ENCODE measurements around the gene PEG3. TPM values are rescaled to one million over a fixed set of nuclear protein-coding genes. Genes with fewer than 3 reads are reported as not detected.

Gene PEG3
- total and polyA plus RNA-seq, 2 of the 8 experiments (the other 6 are each of a cell fraction or from before 2014, with no cell fraction given), result not detected

DNA sequence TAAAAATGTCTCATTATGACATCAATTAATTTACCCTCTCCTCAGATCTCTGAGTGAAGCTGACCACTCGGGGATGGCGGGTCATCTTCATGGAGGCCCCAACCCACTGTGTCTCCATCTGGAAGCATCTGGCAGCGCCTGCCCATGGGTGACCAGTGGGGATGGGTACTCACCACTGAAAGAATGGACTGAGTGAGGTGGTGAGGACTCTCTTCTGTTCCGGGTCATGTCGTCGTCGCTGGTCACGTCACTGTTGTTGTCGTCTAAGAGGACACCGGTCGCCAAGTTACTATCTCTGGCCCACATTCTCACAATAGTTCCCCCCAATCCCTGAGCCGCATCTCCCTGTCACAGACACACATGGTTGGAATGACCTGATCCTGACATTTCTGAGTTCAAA, 17.1 kb downstream of the PEG3 start:
- no peak overlapping the region for H2BK12ac ChIP-seq (ENCODE audit: low read depth, low read length)
- no peak overlapping the region for H3K9ac ChIP-seq (replicated peaks in 1 of 4; ENCODE audit: extremely low read depth in 1 of 4, low read depth in 3 of 4, low read length in 3 of 4)
- H3K9me3 ChIP-seq (ENCODE audit: insufficient read depth in 2 of 2, low read depth in 1 of 2, low read length in 1 of 2), result peaks cover 86 to 90% of the 10 kb centered on the region in 2 experiments
- H4K91ac ChIP-seq (replicated peaks; ENCODE audit: insufficient read length, low read length), result no peak overlapping the region
- H2AFZ ChIP-seq (ENCODE audit: low read length), result no peak overlapping the region
- H3K79me1 ChIP-seq (ENCODE audit: low read depth, low read length), result no peaks in the 10 kb centered on the region
- FAIRE-seq (no peak), DNase-seq (ENCODE audit: low read depth in 1 of 2, low spot score in 2 of 2) (no peak)
- ChIA-PET POLR2A (ENCODE audit: partially characterized antibody) (no interaction called here), CTCF (ENCODE audit: partially characterized antibody) (no interaction called here)
- H3K4me2 ChIP-seq (ENCODE audit: insufficient read depth in 1 of 2, low read depth in 2 of 2, low read length in 2 of 2), result no peak overlapping the region
- no peaks in the 10 kb centered on the region for H3K23me2 ChIP-seq (ENCODE audit: low read depth, low read length)
- no peak overlapping the region for H3K23ac ChIP-seq (ENCODE audit: insufficient read length)
- no peak overlapping the region for H2BK120ac ChIP-seq (replicated peaks; ENCODE audit: low read depth, low read length)
- no peak overlapping the region for H3K14ac ChIP-seq (ENCODE audit: insufficient read length)
- TF ChIP-seq YY1 (IDR thresholded peaks at IDR 0.05; ENCODE audit: low read depth, low read length) (no peak), SP1 (IDR thresholded peaks at IDR 0.05; ENCODE audit: low read depth, low read length) (no peak), BRCA1 (IDR thresholded peaks at IDR 0.05; ENCODE audit: low read depth, low read length) (no peak), PHF8 (conservative IDR thresholded peaks at IDR 0.05; ENCODE audit: low read depth, low read length) (no peak), TBP (IDR thresholded peaks at IDR 0.05; ENCODE audit: low read depth, low read length) (no peak), RFX5 (IDR thresholded peaks at IDR 0.05; ENCODE audit: borderline replicate concordance, low read depth, low read length) (no peak), TEAD4 (IDR thresholded peaks at IDR 0.05; ENCODE audit: low read depth, low read length) (no peak), GABPA (IDR thresholded peaks at IDR 0.05; ENCODE audit: borderline replicate concordance, insufficient read depth, low read length) (no peak), CREB1 (IDR thresholded peaks at IDR 0.05) (no peak), SP2 (IDR thresholded peaks at IDR 0.05; ENCODE audit: low read length) (no peak), ZNF274 (IDR thresholded peaks at IDR 0.05; ENCODE audit: borderline replicate concordance, extremely low read depth, low read length) (no peak), EZH2 (IDR thresholded peaks at IDR 0.05; ENCODE audit: low read depth, low read length, severe bottlenecking) (no peak), POLR2AphosphoS5 (IDR thresholded peaks at IDR 0.05; ENCODE audit: low read depth, low read length) (no peak), CHD2 (IDR thresholded peaks at IDR 0.05; ENCODE audit: low read length) (no peak), POLR2A (IDR thresholded peaks at IDR 0.05; ENCODE audit: control extremely low read depth in 1 of 2, low read depth in 2 of 2, low read length in 2 of 2) (no peak)
- TF ChIP-seq, protein P1, sequence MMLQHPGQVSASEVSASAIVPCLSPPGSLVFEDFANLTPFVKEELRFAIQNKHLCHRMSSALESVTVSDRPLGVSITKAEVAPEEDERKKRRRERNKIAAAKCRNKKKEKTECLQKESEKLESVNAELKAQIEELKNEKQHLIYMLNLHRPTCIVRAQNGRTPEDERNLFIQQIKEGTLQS (IDR thresholded peaks at IDR 0.05; ENCODE audit: insufficient read depth, low read depth, low read length), result no peak
- WGBS, 2 experiments (ENCODE audit: extremely low coverage in 1 of 2, insufficient coverage in 1 of 2, insufficient read length in 1 of 2, insufficient replicate concordance in 2 of 2, low coverage in 1 of 2, low lambda C conversion rate in 2 of 2, missing lambda C conversion rate in 1 of 2), result 85% methylated on average over 12 of the region's 12 CpGs; no CpG with 5 or more reads in 1 of the 2 experiments
- H4K20me1 ChIP-seq (replicated peaks in 1 of 2; ENCODE audit: control insufficient read depth in 1 of 2, insufficient read depth in 2 of 2, low read length in 2 of 2), result no peaks in the 10 kb centered on the region
- H3K27ac ChIP-seq (ENCODE audit: low read depth, low read length), result no peak overlapping the region
- H2BK15ac ChIP-seq (ENCODE audit: low read length), result no peak overlapping the region
- no peak overlapping the region for H2BK5ac ChIP-seq (ENCODE audit: low read depth, low read length)
- no peak overlapping the region for H3K4me3 ChIP-seq (ENCODE audit: extremely low read depth in 1 of 4, insufficient read depth in 2 of 4, low read depth in 3 of 4, low read length in 4 of 4)
- H3K27me3 ChIP-seq (replicated peaks in 1 of 4; ENCODE audit: control insufficient read depth in 3 of 4, extremely low read depth in 1 of 4, insufficient read depth in 3 of 4, low read length in 3 of 4), result no peaks in the 10 kb centered on the region
- no peak overlapping the region for H3K56ac ChIP-seq (replicated peaks; ENCODE audit: insufficient read length, low read depth, low read length)
- no peaks in the 10 kb centered on the region for H3K4me1 ChIP-seq (replicated peaks in 1 of 4; ENCODE audit: control insufficient read depth in 3 of 4, insufficient read depth in 4 of 4, low read length in 3 of 4)
- H3K18ac ChIP-seq (ENCODE audit: extremely low read depth, low read length), result no peak overlapping the region
- no peaks in the 10 kb centered on the region; a peak in 1 of 8 replicates for H3K36me3 ChIP-seq (ENCODE audit: control insufficient read depth in 2 of 4, insufficient read depth in 4 of 4, low read length in 3 of 4)
- no peak overlapping the region for H2AK5ac ChIP-seq (ENCODE audit: low read depth, low read length)
- H4K8ac ChIP-seq (ENCODE audit: extremely low read depth, insufficient read depth, low read length), result no peak overlapping the region
- no peak overlapping the region for H3K4ac ChIP-seq (replicated peaks; ENCODE audit: insufficient read length, low read depth, low read length)
- H4K5ac ChIP-seq (ENCODE audit: insufficient read length, low read depth, low read length), result no peak overlapping the region
- no peak overlapping the region for H2BK20ac ChIP-seq (ENCODE audit: low read length)
- no peaks in the 10 kb centered on the region for H3K79me2 ChIP-seq (ENCODE audit: control insufficient read depth in 1 of 2, insufficient read depth in 2 of 2, low read length in 2 of 2)
